HS-27A (cell line): ENCODE data around the gene NEK1.

Experiments
- DNase-seq: peaks from one replicate; pipeline ENCODE4 v3.0.0-alpha.2; 2012; ENCODE audit warnings: low read depth, missing footprints

The NEK1 gene

DNA sequence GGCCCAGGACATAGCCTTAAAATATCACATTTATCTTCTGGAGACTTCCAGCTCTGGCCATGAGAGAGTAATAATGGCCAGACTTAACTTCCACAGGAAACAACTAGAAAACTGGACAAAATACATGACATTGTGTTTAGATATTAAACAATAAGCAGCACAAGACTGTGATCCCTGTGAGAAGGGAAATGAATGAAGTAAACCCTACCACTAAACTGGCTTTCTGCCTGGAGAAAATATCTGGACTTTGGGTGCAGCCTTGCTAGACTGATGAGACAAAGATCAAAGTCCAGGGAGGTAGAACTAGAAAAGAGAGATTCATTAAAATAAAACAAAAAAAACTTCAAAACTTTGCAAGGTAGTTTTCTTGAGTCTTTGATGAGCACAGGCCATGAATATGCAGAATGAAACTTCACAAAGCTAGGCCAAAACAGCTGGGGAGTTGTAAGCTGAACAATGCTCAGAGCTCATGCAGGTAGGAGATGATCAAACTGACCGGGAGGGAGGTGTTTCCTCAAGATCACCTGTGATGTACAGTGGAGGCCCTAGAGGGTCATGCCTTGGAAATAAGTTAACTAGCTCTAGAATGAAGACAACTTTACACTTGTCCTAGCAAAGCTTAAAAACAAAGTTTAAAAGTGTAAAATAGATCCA lies 194.6 kb downstream of the NEK1 start:
- DNase-seq = no peak

DNA sequence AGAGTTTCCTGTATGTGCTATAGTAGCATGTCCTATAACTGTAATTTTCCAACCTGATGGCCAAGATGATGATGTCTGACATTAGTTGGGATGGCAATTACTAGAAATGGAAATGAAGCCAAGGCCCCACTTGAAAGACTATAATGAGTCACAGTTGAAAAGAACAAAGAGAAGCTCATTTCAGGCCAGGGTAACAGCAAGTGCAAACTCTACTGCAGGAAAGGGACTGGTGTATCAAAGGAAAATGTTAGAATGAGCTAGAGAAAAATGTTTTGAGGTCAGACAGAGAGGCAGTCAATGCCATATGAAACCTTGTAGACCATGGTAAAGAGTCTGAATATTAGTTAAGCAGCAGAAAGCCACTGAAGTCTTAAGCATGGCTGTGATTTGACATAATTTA lies 195.4 kb downstream of the NEK1 start:
- DNase-seq = no peak

DNA sequence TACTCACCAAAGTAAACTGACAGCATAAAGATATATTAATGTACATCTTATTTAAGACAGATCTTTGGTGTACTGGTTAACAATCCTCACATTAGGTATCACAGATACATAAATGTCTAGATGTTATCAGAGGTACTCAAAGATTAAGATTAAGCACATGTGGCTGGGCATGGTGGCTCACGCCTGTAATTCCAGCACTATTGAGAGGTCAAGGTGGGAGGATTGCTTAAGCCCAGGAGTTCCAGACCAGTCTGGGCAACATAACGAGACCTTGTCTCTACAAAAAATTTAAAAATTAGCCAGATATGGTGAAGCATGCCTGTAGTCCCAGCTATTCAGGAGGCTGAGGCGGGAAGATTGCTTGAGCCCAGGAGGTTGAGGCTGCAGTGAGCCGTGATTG lies 195.9 kb downstream of the NEK1 start:
- no peak for DNase-seq

DNA sequence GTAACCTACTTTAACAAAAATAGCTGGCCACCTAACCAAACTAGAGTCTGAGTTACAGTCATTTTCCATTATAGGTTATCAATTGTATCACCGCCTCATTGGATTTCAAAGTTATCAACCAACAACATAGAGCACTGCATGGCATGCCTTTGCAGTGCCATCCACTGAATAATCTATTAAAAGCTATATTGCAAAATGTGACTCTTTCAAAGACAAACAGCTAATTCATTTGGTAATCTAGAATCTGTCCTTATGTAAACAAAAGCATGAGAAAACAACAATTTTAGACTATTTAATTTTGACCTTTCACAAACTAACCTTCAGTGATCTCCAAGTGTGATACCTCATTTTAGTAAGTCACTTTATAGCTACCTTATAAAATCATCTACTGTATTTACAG lies 197.5 kb downstream of the NEK1 start:
- DNase-seq = no peak

GRCh38 chr4:169412046-169412445 lies 200.3 kb downstream of the NEK1 start:
- DNase-seq = no peak

DNA sequence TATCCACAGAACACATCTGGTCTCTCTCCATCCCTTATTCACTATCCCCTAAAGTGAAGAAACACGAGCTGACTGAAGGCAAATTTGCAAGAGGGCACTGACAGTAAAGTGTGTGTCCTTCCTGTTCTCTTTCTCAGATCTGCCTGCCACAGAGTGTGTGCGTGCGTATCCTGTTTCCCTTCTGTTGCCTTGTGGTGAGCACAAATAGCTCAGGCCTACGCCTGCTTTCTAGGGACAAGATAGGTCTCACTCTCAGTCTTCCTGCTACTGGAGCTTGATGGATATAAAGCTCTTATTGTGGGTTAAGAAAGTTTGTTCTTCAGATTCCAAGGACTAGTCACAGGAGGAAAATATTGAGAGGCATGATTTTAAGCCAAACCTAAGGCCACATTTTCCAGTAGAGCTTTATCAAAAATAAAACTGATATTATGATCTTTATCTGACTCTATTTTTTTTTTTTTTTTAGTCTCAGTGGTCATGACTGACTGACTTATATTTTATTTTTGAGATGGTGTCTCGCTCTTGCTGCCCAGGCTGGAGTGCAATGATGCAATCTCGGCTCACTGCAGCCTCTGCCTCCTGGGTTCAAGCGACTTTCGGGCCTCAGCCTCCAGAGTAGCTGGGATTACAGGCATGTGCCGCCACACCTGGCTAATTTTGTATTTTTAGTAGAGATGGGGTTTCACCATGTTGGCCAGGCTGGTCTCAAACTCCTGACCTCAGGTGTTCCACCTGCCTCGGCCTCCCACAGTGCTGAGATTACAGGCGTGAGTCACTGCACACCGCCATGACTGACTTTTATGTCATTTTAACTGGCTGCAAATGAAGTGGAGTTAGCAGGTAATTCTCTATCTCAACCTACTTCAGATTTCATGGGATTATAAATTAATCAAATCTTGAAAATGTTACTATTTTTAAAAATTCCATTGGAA lies 201.3 kb downstream of the NEK1 start:
- DNase-seq = no peak

- no peak for DNase-seq
These were observed 205.1 kb downstream of the NEK1 start for GRCh38 chr4:169407217-169407845.

DNA sequence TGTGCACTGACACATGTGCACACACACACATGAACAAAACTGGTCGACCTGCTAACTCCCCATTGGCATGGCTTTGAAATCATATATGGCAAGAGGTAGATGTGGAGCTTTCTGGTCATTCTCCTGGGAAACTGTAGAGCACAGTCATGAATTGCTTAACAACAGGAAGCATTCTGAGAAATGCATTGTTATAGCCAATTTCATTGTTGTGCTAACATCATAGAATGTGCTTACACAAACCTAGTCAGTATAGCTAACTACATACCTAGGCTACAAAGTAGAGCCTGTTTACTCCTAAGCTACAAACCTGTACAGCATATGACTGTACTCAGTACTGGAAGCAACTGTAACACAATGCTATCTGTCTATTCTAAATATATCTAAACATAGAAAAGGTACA lies 207.4 kb downstream of the NEK1 start:
- DNase-seq = no peak

DNA sequence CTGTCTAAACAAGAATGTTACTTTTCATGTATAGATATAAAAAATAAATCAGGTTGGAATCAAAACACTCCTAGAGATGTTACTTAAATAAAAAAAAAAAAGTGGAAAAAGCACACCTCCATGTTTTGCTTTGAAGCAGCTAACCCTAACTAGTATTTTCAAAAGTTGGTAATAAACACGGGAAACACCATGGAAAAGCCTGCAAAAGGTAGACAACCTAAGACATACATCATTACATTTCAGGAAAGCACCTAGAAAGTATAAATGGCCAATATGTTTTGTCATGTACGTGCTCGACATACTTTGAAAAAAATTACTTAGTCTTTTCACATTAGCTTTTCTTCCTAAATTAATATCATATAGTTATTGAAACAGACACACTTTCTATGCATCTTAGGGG lies 211.6 kb downstream of the NEK1 start:
- DNase-seq = no peak

- DNase-seq = no peak
These were observed 212.2 kb downstream of the NEK1 start for GRCh38 chr4:169399976-169400767.

- DNase-seq = no peak
These were observed 214.1 kb downstream of the NEK1 start for GRCh38 chr4:169398316-169398715.

DNA sequence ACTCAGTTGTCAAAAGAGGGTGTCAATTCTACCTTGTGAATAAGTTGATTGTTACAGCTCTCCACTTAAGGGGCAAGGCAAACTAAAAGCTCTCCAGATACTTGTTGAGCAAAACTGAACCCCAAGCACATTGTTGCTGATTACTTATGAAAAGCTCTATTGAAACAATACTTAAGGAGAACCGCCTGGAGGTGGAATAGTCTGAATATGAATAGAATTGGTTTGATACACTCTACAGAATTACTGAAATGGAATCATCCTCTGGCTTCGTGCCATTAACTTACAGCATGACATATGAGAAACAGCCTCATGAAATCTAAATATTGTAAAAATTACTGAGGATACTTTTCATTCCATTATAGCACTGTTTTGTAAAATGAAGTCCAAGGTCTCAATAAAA lies 214.6 kb downstream of the NEK1 start:
- no peak for DNase-seq

DNA sequence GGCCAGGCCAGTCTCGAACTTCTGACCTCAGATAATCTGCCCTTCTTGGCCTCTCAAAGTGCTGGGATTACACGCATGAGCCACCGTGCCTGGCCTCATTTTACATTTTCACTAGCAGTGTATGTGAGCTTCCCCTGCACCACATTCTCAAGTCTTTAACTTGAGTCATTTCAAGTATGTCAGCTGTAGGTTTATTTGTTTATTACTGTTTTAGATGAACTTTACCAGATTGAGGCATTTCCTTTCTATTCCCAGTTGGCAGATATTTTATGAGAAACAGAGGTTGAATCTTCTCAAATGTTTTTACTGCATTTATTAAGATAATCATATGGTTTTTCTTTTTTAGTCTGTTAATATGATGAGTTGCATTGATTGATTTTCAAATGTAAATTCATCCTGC lies 227.0 kb downstream of the NEK1 start:
- DNase-seq = no peak

GRCh38 chr4:169384779-169385178 lies 227.6 kb downstream of the NEK1 start:
- no peak for DNase-seq

DNA sequence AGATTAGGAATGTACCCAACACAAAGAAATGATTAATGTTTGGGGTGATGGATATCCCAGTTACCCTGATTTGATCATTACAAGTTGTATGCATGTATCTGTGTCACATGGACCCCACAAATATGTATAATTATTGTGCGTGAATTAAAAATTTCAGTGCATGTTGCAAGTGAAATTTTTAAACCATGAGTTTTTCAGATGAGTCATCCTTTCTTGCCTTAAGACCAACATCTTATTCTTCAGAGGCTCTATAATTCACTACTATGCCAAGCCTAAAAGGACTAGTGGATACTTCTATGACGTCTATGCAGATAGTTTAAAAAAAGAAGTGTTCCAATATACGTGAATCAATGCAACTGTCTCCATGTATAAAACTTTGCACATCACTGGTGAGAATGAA lies 228.7 kb downstream of the NEK1 start:
- DNase-seq = peak; percentile 64

DNA sequence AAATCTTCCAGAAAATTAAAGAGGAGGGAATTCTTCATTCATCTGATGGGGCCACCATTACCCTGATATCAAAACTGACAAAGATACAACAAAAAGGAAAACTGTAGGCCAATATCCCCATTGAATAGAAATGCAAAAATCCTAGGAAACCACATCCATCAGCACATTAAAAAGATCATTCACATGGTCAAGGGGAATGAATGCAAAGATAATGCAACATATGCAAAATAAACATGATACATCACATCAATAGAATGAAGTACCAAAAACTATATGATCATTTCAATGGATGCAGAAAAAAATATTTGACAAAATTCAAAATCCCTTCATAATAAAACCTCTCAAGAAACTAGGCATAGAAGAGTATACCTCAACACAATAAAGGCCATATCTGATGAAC lies 232.7 kb downstream of the NEK1 start:
- DNase-seq = no peak

DNA sequence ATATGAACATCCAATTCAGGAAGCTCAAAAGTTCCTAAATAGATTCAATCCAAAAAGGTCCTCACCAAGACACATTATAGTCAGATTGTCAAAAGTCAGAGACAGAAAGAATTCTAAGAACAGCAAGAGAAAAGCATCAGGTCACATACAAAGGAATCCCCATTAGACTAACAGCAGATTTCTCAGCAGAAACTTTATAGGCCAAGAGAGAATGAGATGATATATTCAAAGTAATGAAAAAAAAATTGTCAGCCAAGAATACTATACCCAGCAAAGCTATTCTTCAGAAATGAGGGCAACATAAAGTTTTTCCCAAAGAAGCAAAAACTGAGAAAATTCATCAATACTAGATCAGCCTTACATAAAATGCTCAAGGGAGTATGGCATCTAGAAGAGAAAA lies 235.0 kb downstream of the NEK1 start:
- no peak for DNase-seq

DNA sequence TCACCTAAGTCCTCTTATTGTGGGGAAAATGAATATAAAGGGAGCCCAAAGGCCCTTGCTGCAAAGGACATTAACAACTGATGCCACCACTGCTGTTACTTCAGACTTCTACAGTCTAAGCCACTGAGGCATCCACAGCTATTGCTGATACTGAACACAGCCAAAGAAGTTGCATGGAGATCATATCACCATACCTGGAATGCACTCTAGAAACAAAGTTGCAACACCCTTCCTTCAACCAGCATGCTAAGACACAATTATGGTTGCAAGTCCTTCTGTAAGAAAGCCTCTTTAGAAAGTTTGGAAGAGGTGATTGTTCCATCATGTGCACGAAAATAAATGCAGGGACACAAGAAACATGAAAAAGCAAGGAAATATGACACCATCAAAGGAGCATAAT lies 236.0 kb downstream of the NEK1 start:
- no peak for DNase-seq

DNA sequence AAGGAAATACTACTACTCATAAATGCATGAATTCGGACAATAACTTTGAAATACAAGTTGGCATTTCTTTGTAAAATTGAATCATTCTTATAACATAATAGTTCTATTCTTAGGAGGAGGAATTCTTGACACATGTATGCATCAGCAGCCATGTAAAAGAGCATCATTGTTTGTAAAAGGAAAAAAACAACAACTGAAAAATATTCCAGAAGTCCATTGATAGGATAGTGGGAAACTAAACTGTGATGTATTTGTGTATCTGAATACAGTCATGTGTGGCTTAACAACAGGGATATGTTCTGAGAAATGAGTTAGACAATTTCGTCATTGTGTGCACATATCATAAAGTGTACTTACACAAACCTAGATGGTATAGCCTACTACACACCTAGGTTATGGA lies 239.6 kb downstream of the NEK1 start:
- DNase-seq = no peak

DNA sequence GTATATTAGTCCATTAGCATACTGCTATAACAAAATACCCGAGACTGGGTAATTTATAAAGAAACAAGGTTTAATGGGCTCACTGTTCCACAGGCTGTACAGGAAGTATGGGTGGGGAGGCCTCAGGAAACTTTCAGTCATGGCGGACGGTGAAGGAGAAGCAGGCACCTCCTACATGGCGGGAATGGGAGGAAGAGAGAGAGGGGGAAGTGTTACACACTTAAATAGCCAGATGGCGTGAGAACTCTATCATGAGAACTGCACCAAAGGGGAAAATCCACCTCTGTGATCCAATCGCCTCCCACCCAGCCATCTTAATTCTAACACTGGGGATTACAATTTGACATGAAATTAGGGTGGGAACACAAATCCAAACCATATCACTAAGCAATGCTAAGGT lies 242.7 kb downstream of the NEK1 start:
- no peak for DNase-seq

- no peak for DNase-seq
These were observed 244.6 kb downstream of the NEK1 start for GRCh38 chr4:169367826-169368225.

DNA sequence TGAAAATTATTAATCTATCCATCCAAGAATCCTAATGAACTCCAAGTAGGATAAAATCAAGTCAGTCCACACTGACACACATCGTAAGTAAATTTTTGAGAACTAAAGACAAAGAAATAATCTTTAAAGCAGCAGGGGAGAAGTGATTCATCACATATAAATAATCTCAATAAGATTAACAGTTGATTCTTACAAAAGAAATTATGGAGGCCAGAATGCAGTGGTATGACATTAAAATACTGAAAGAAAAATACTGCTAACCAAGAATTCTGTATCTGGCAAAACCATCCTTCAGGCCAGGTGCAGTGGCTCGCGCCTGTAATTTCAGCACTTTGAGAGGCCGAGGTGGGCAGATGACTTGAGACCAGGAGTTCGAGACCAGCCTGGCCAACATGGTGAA lies 245.6 kb downstream of the NEK1 start:
- no peak for DNase-seq
